ENCODE data around the gene CHRNA10. TPM values are rescaled to one million over a fixed set of nuclear protein-coding genes. Genes with fewer than 3 reads are reported as not detected.

Gene CHRNA10
- total and polyA plus RNA-seq, 2 donors (not counting 1 experiment from before 2014, with no cell fraction given) = 2.1 to 4.0 TPM

GRCh38 chr11:3685923-3686322, 14.7 kb upstream of the CHRNA10 start:
- no peak overlapping the region for H3K9ac ChIP-seq (ENCODE audit: low read length)
- intact Hi-C loops (cut with micrococcal nuclease) = no loop called here
- no peak overlapping the region for H3K27ac Mint-ChIP-seq
- no peaks in the 10 kb centered on the region for H3K27me3 ChIP-seq (replicated peaks in 1 of 4; ENCODE audit: control extremely low read depth in 1 of 4, control insufficient read depth in 3 of 4, insufficient read depth in 4 of 4, low read length in 3 of 4)
- no peak overlapping the region for H3K4me3 Mint-ChIP-seq
- no peak overlapping the region for H2AFZ ChIP-seq (ENCODE audit: insufficient read depth, low read depth, low read length, poor library complexity, severe bottlenecking)
- no peak overlapping the region for H3K4me2 ChIP-seq (replicated peaks; ENCODE audit: low read depth, low read length, poor library complexity, severe bottlenecking)
- CTCF ChIA-PET = no interaction called here
- POLR2A ChIA-PET = no interaction called here
- no peaks in the 10 kb centered on the region for H3K79me2 ChIP-seq (ENCODE audit: control insufficient read depth, insufficient read depth, low read length)
- H3K4me1 ChIP-seq (ENCODE audit: control insufficient read depth in 2 of 2, insufficient read depth in 2 of 2, low read length in 2 of 2) = no peaks in the 10 kb centered on the region
- TF ChIP-seq CTCF (IDR thresholded peaks at IDR 0.05) (no peak), EZH2 (IDR thresholded peaks at IDR 0.05; ENCODE audit: borderline replicate concordance, insufficient read depth, low read depth, low read length, poor library complexity, severe bottlenecking) (no peak)
- no peaks in the 10 kb centered on the region for H3K9me3 ChIP-seq (ENCODE audit: control extremely low read depth in 1 of 3, control insufficient read depth in 2 of 3, insufficient read depth in 1 of 3, low read length in 2 of 3)
- no peaks in the 10 kb centered on the region for H3K27me3 Mint-ChIP-seq
- no peaks in the 10 kb centered on the region for H4K20me1 ChIP-seq (ENCODE audit: control insufficient read depth, insufficient read depth, low read length, poor library complexity, severe bottlenecking)
- peaks cover 29 to 72% of the 10 kb centered on the region in 2 experiments for H3K36me3 ChIP-seq (replicated peaks in 1 of 2; ENCODE audit: control extremely low read depth in 1 of 2, control insufficient read depth in 1 of 2, extremely low read depth in 1 of 2, insufficient read depth in 2 of 2, low read length in 1 of 2)
- WGBS (ENCODE audit: insufficient coverage) = 93% methylated on average over 2 of the region's 7 CpGs
- no peaks in the 10 kb centered on the region for H3K4me1 Mint-ChIP-seq
- DNase-seq (no peak), ATAC-seq (ENCODE audit: low read depth) (no peak)
- H3K9me3 Mint-ChIP-seq (ENCODE audit: insufficient read depth) = no peaks in the 10 kb centered on the region
- no peak overlapping the region for H3K4me3 ChIP-seq (ENCODE audit: control extremely low read depth in 1 of 5, extremely low read depth in 1 of 5, insufficient read depth in 1 of 5, low read depth in 2 of 5, low read length in 4 of 5)
- H3K27ac ChIP-seq (ENCODE audit: low read length in 2 of 2) = no peak overlapping the region

- H3K9me3 ChIP-seq (ENCODE audit: control extremely low read depth in 1 of 3, control insufficient read depth in 2 of 3, insufficient read depth in 1 of 3, low read length in 2 of 3) = no peaks in the 10 kb centered on the region
- H3K9ac ChIP-seq (ENCODE audit: low read length) = no peak overlapping the region
- no peaks in the 10 kb centered on the region for H3K79me2 ChIP-seq (ENCODE audit: control insufficient read depth, insufficient read depth, low read length)
- ChIA-PET CTCF (interaction anchor here (1.1 kb wide), 1 partner anchor 16 kb away, joined by 3 read pairs; no protein-coding TSS in a partner anchor), POLR2A (no interaction called here)
- H2AFZ ChIP-seq (ENCODE audit: insufficient read depth, low read depth, low read length, poor library complexity, severe bottlenecking) = no peak overlapping the region
- H3K36me3 ChIP-seq (replicated peaks in 1 of 2; ENCODE audit: control extremely low read depth in 1 of 2, control insufficient read depth in 1 of 2, extremely low read depth in 1 of 2, insufficient read depth in 2 of 2, low read length in 1 of 2) = peaks cover 33 to 75% of the 10 kb centered on the region in 2 experiments
- no peak overlapping the region for H3K4me3 ChIP-seq (ENCODE audit: control extremely low read depth in 1 of 5, extremely low read depth in 1 of 5, insufficient read depth in 1 of 5, low read depth in 2 of 5, low read length in 4 of 5)
- Mint-ChIP-seq H3K9me3 (ENCODE audit: insufficient read depth) (no peaks in the 10 kb centered on the region), H3K27ac (no peak overlapping the region), H3K4me1 (no peaks in the 10 kb centered on the region), H3K4me3 (no peak overlapping the region), H3K27me3 (no peaks in the 10 kb centered on the region)
- WGBS (ENCODE audit: insufficient coverage) = no CpG with 5 or more reads among the region's 2 CpGs
- no peaks in the 10 kb centered on the region for H3K27me3 ChIP-seq (replicated peaks in 1 of 4; ENCODE audit: control extremely low read depth in 1 of 4, control insufficient read depth in 3 of 4, insufficient read depth in 4 of 4, low read length in 3 of 4)
- ATAC-seq (ENCODE audit: low read depth) (no peak), DNase-seq (no peak)
- intact Hi-C loops (cut with micrococcal nuclease) = no loop called here
- H3K27ac ChIP-seq (ENCODE audit: low read length in 2 of 2) = no peak overlapping the region
- H4K20me1 ChIP-seq (ENCODE audit: control insufficient read depth, insufficient read depth, low read length, poor library complexity, severe bottlenecking) = no peaks in the 10 kb centered on the region
- no peaks in the 10 kb centered on the region for H3K4me1 ChIP-seq (ENCODE audit: control insufficient read depth in 2 of 2, insufficient read depth in 2 of 2, low read length in 2 of 2)
- H3K4me2 ChIP-seq (replicated peaks; ENCODE audit: low read depth, low read length, poor library complexity, severe bottlenecking) = no peak overlapping the region
- TF ChIP-seq CTCF (IDR thresholded peaks at IDR 0.05) (no peak), EZH2 (IDR thresholded peaks at IDR 0.05; ENCODE audit: borderline replicate concordance, insufficient read depth, low read depth, low read length, poor library complexity, severe bottlenecking) (no peak)
These were observed 13.6 kb upstream of the CHRNA10 start for GRCh38 chr11:3684819-3685172.

Measured in B cell (primary cell).